GM18907 (cell line): Measurements from ENCODE around the gene CLEC3A.
"Not testable (repeated sequence)": the region's sequence is repeated elsewhere in the genome, so short reads cannot be mapped to it uniquely, and the experiment has no call there.

Source experiments
- ATAC-seq: cut with Tn5 transposase; IDR thresholded peaks from one replicate; pipeline ENCODE4 v1.9.1; 2021; ENCODE audit warnings: mild to moderate bottlenecking, moderate library complexity; ENCODE audit not compliant: unreplicated experiment

Gene CLEC3A, protein sequence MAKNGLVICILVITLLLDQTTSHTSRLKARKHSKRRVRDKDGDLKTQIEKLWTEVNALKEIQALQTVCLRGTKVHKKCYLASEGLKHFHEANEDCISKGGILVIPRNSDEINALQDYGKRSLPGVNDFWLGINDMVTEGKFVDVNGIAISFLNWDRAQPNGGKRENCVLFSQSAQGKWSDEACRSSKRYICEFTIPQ

DNA sequence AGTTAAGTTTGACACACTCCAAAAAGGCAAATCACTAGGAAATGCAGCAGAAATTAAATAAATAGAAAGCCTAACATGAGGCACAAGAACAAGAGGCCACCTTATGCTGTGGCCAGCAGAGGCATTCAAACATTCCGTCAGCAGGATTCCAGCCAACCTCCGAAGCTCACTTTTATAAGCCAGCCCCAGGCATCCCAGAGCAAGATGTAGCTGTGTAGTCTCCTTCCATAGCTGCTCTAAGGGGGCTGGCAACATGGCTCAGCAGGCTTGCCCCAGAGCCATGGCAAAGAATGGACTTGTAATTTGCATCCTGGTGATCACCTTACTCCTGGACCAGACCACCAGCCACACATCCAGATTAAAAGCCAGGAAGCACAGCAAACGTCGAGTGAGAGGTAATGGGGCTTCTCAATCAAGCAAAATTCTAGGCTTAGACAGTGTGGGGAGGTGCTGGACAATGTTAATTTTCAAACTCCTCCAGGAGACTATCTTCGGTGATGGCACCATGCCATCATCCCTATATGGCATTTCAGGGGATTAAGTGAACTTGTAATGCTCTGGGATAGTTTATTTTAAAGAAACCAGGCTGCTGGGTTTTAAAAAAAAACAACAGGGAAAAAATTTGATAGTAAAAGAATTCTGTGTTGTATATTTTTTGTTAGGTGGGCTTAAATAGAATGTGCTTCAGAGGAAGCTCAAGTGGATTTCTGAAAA lies at the start of gene CLEC3A:
Gene CLEC3A (plus strand): TSS at position 202 of the 714 bp plus-strand sequence. CDS start 79 bp downstream, at position 281.
- ATAC-seq, result no peak

DNA sequence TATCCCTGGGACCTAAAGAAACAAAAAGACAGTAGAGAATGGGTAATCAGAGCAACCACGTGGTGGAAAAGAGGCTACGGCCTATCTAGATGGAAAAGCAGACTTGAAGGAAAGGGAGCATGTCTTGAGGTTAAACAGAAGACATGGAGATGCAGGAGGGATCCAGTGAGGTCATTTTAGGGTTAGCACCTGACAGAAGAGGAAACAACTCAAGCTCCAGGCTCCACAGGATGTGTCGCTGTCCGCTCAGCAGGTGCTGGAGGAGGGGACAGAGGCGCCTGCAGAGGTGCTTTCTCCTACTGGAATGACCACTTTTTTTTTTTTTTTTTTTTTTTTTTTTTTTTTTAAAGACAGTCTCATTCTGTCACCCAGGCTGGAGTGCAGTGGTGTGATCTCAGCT lies 47.5 kb upstream of the CLEC3A start:
- ATAC-seq, result no peak

DNA sequence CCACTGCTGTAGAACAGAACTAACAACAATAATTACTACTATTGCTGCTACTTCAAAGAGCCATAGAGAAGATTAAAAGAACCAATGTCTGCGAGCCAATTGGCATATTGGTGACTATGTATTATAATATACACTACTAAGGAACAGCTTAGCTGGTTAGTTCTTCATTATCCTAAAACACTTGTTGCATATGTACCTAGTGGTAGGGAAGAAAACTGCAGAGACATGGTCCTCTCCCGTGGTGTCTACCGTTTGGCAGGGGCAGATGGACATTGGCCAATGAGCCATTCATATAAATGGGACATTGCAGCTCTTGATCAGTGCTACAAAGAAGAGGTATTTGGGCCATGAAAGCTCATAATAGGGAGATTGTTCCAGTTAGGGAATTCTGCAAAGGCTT lies 46.4 kb upstream of the CLEC3A start:
- no peak for ATAC-seq

DNA sequence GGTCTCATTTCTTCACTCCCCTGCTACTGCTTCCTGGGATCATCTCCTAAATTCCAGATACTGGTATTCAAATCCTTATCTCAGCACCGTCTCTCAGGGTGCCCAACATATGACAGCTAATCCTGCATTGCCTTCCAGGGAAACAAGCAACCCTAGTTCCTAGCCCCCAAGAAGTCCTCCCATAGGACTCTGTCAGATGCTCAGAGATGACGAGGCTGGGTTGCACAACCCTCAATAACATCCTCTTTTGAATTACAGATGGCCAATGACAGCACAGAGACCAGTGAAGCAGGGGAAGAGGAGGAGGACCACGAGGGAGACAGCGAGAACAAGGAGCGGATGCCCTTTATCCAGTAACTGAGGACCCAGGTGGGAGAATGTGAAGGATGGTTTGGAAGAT lies 45.0 kb upstream of the CLEC3A start:
- no peak for ATAC-seq

DNA sequence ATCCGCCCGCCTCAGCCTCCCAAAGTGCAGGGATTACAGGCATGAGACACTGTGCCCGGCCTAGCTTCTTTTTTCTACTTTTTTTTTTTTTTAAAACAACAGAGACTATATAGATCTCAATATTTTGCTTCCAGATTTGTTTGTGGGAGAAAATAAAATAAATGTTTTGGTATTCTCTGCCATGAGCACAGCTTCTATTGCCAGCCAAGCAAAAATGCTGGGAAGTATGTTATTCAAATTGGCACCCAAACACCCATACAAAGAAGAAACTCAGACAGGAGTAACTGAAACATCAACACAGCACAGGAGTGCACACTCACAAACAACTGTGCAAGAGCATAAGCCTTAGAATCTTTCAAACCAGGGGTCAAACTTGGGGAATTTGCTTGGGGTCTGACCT lies 37.2 kb upstream of the CLEC3A start:
- no peak for ATAC-seq

DNA sequence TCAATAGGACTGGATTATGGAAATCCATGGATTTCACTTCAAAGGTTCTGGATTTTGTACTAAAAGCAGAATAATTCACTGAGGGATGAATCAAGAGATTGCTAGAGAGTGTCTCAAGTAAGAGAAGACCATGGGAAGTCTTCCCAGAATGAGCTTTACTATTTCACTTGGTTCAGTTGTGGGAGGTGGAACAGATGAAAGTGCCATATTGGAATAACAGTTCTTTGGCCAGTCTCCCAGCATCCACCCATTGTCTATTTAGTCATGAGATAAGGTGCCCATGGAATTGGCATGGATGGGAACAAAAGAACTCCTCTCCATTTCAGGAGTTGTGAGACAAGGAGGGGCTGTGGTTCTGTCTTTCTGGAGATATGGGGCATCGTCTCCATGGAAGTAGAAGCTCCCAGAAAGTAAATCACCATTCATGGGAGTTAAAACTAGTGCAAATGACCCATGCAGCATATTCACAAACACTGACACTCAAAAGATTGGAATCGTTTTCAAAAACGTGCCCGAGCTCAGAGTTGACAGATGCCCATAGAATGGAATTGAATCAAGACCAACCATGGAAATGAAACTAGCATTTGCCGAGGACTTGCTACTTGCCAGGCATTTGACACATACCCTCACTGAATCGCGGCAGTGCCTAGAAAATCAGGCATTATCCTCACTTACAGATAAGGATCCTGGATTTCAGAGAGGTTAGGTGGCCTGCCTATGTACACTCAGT lies 36.2 kb upstream of the CLEC3A start:
- no peak for ATAC-seq

DNA sequence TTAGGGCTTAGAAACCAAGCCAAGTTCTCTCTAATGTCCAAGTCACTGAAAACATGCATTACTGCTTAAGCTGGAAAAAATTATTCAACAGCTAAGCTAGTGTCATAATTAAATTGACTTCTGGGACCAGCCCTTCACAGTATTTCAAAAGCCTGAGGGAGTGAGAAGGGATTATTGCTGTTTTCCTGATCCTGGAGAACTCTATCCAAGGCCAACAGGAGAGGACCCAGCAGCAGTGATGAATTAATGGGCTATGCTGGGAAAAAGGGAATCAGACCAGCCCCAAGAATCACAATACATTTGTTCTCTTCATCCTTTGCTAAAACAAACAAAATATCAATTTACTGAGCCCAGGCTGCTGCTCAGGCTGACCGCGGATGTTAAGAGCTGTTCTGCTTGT lies 34.5 kb upstream of the CLEC3A start:
- ATAC-seq, result no peak

DNA sequence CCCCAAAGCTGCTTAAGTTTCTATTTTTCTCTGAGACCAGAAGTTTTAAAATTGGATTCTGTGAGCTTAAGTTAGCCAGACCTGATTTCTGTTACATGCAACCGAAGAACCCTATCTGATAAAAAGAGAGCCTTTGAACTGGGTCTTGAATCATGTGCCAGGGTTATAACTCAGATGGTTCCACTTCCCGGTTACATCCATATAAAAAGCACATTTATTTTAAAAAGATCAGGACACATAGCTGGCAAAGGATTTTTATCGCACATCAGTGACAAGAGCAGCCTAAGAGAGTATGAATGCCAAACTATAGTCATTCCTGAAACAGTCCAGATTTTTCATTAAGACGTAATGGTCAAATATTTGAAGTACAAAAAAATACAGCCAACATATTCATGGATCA lies 32.5 kb upstream of the CLEC3A start:
- ATAC-seq, result no peak

DNA sequence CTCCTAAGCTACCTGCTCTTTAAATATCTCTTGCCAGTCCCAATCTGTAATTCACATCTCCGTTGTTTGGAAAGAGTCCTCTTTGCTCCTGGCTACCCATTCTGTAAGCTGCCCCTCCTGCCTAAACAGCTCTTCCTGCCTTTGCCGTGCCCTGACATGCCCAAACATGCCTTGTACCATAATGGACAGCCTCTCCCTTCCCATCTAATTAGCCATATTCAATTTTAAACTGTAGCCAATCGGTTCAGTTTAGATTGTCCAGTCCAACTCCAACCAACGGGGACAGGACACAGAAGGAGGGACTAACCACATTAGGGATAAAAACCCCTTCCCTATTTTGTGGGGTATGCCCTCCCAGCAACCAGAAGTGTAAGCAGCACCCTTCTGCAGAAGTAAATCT lies 30.6 kb upstream of the CLEC3A start:
- ATAC-seq, result no peak

DNA sequence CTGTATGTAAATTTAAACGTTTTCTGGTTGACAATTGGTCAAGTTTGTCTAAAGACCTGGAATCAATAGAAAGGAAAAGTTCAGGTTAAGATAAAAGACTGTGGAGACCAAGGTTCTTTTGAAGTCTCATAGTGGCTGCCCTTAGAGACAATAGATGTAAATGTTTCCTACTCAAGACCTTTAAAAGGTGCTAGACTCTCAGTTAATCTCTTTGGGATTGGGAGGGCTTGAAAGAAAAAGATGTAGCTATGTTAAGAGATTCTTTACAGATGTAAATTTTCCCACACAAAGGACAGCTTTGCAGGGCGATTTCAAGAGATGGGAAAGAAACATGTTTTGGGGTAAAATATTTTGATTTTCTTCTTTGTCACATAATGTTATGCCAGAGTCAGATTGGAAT lies 30.0 kb upstream of the CLEC3A start:
- ATAC-seq, result not testable (repeated sequence)

DNA sequence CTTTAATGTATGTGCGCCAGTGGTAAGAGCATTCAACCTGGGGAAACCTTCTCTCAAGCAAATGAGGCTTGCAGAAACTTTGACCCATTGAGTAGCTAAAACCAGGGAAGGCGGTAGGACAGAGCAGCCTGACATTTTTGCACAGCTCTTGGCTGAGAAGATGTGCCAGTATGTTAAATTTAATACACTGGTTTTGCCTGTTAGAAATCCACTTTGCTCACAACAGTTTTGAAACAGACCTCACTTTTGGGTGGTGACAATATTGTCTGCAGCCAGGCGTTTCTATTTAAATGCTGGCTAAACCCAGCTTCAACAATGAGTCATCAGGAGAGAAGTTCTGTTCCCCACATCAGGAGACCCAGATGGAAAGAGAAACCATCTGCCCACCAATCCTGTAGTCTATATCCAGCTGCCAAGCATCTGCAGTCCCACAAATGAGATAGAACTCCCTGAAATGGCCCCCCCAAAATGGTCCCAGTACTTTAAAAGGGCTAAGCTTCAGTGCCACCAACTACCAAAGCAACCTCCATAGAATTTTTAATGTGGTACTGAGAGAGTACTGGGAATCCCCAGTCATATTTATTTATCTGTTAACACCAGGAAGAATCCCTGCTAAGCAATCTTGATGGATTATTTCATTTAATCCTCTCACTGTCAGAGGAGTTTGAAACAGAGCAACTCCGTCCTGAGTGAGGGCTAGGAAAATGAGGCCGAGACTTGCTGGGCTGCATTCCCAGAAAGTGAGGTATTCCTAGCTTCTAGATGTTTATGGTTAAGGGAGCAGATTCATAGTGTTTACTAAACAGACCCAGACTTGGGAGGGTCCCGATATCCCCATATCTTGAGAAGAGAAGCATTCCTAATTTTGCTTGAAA lies 29.0 kb upstream of the CLEC3A start:
- ATAC-seq, result no peak

DNA sequence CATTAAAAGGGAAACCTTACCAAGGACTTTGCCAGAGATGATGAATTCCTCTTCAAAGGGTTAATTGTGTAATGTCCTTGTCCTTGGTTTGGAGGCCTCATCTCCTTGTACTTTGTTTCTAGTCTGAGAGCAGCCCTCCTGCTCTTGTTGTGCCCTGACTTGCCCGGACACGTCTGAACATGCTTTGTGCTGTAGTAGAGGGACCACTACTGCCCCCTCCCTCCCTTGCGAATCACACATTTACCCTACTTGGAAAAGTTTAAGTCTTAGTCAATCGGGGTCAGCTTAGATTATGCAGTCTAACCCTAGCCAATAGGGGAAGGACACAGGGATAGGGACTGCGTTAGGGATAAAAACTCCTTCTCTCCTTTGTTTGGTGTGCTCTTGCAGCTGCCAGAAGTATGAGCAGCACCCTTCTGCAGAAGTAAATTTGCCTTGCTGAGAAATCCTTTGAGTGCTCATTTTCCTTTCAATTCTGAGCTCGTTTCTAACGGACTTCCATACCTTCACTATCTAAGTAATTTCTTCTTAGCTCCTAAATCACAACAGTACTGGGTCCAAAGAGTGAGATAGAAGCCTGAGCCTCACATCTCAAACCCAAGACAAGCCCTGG lies 26.4 kb upstream of the CLEC3A start:
- ATAC-seq, result no peak

DNA sequence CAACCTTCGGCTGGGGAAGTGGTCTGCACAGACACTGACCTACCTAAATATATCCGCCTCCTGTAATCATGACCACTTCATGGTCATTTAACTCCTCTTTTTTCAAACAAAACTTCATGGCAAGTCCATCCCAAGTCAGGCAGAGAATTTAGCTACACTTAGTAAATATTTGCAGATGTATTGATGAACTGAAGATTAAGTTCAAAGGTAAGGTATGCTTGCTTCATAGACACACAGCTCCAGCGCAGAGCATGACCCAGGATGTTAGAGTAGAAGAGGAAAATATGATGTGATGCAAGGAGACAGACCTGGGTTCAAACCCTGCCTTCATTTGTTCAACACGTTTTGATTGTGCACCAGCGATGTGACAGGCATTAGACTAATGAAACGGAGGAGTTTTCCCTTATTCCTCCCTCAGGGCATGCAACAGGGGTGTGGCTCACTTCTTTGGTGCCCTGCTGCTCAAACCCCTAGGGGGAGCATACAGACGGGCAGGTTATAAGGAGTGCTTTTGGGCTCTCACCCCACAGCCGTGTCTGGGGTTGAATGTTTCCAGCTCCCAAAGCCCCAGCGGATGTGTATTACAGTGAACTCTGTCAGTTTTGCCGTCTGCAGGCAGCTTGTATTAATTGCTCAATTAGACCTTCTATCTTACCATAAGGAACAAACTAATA lies 23.9 kb upstream of the CLEC3A start:
- ATAC-seq, result no peak

DNA sequence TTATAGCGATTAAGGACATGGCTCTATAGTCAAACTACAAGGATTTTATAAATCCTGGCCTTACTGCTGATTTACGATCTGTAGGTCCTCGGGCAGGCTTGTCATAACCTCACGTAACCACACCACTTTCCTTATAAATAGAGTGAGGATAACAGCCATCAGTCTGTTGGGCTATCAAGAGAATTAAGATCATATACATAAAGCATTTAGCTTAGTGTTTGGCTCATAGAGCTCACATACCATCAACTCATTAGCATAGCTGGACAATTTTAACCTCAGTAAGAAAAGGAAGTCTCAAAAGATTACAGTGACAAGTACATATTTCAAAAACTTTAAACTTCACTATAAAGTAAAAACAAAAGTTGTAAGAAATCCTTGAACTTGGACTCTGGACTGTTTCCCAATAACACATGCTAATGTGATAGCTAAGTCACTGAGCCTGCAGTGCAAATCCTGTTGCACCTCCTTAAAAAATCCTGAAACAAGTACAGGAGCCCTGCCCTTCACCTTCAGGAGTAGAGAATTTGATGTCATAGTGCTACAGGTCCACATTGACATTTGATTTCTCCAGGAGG lies 20.8 kb upstream of the CLEC3A start:
- no peak for ATAC-seq

DNA sequence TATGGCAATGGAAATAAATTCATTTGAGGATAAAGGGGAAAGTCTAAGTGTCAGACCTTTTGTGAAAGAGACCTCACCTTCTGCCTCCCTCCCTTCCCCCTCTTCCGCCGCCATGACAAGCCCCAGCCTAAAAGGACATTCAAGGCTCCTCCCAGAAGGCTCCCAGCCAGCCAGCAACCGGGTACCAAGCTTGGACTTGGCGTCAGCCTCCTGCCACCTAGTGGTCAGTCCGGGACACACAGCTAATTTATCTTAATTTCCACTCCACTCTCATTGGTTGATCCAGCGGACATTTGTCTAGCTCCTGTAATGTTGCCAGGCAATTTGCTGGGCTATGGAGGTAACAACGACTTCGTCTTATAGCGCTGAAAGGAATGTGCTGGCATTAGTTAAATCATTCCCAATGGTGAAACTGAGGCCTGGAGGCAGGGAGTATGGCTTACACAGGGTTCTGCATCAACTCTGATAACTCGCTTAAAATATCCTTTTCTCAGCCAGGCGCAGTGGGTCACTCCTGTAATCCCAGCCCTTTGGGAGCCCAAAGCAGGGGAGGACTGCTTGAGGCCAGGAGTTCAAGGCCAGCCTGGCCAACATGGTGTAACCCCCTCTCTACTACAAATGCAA lies 19.3 kb upstream of the CLEC3A start:
- ATAC-seq, result peak; percentile 99

DNA sequence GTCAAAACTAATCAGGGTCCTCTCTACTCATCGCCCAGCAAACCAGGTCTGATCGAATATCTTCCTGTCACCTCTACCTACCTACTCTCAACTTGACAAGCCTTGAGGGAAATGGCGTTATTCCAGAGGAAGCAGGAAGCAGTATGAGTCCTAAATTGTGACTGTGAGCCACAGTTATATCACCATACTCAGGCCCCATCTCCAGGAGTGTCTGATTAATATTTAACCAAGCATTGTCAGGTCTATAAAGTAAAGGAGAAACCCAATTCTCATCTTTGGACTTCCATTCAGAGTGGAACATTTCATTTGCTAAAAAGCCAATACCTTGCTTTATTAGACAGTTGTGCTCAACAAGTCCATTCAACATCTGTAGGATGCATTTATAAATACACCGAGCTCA lies 17.8 kb upstream of the CLEC3A start:
- no peak for ATAC-seq

DNA sequence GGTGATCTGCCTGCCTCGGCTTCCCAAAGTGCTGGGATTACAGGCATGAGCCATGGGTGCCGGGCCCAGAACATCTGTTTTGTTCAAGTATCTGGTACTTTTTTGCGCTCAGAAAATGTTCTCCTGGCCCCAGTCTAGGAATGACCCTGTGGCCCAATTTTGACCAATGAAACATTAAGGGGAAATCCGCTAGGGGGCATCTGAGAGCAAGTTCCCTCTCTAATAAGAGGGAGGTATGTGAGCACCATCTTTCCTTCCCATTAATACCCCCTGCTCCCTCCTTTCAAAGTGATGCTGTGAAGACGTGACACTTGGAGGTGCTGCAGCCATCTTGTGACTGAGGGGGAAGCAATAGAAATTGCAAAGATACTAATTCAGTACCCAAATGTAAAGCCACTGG lies 16.5 kb upstream of the CLEC3A start:
- no peak for ATAC-seq

DNA sequence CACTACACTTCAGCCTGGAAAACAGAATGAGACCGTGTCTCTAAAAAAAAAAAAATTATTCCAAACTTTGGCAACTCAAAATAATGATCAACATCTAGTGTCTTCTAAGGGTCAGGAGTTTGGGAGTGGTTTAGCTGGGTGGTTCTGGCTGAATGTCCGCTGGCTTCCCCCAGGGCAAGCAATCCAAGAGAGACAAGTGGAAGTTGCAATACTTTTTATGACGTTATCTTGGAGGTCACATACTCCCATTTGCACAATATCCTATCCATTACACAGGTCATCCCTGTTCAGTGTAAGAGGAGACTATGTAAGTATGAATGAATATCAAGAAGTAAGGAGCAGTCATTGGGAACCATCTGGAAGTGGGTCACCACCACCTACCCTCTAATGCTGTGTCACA lies 15.2 kb upstream of the CLEC3A start:
- no peak for ATAC-seq

DNA sequence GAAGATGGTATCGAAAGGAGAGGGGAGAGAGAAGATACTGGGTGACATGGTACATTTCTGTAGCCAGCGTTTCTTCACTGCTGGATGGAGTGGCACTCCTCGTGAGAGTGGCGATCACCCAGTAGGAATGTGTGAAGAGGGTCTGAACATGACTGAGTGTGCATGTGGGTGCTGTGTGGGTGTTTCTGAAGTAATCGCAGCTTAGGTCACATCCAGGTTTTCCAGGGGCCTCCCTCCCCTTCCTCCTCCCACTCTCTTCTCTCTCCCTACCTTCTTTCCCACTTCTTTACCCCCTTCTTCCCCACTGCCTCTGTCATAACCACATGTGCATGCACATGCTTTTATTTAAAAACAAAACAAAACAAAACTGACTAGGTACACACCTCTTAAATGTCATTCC lies 1.8 kb downstream of the CLEC3A start:
- ATAC-seq, result no peak
